SK-N-DZ (cell line): ENCODE measurements around the gene CADPS2.
"Not testable (repeated sequence)": the region's sequence is repeated elsewhere in the genome, so short reads cannot be mapped to it uniquely, and the experiment has no call there.

Source experiments
- DNase-seq: peaks from one replicate; pipeline ENCODE4 v3.0.0-alpha.2; 2015; ENCODE audit warnings: low spot score

The CADPS2 gene

GRCh38 chr7:122850528-122850927, 35.7 kb downstream of the CADPS2 start:
- no peak for DNase-seq

DNA sequence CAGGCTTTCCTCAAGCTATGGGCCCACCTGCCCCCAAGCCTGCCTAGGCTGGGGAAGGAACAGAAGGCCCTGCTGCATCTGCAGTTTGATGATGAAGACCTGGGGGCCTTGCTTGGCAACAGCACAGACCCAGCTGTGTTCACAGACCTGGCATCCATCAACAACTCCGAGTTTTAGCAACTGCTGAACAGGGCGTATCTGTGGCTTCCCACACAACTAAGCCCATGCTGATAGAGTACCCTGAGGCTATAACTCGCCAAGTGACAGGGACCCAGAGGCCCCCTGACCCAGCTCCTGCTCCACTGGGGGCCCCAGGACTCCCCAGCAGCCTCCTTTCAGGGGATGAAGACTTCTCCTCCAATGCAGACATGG, 36.3 kb downstream of the CADPS2 start:
- no peak for DNase-seq

- no peak for DNase-seq
Observed at GRCh38 chr7:122849322-122849956, 36.8 kb downstream of the CADPS2 start.

GRCh38 chr7:122847871-122848473, 38.3 kb downstream of the CADPS2 start:
- no peak for DNase-seq

DNA sequence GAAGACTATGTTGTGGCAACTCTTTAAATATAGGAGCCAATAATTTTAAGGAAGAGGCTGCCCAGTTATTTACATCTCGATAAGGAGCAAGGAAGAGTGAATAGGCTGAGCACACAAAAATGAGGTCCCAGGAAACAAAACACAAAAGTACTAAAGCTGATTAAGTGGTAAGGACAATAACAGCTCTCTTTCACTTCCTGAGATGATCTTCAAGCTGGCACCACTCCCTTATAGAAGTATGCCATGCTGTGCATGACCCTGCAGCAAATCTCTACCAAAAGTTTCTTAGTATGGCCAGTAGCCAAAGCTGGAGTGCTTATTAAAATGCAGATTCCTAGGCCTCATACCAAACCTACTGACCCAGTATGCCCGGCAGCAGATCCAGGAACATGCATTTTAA, 39.7 kb downstream of the CADPS2 start:
- no peak for DNase-seq

DNA sequence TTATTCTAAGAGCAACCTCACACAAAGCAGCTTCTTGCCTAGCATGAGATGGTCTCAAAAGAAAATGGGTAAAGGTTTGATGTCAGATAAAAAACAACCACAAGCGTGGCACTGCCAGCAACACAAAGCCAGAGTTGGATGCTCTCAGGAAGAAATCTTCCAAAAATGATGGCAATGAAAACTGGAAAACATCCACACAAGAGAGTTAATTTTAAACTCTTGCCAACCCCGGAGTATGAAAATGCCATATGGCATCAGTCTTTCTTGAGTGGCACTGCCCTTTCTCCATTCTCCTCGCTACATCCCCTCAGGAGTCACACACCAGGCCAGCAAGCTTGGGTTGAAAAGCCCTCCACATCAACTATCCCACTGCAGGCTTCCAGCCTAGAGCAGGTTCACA, 41.0 kb downstream of the CADPS2 start:
- no peak for DNase-seq

GRCh38 chr7:122844191-122844988, 41.9 kb downstream of the CADPS2 start:
- no peak for DNase-seq

DNA sequence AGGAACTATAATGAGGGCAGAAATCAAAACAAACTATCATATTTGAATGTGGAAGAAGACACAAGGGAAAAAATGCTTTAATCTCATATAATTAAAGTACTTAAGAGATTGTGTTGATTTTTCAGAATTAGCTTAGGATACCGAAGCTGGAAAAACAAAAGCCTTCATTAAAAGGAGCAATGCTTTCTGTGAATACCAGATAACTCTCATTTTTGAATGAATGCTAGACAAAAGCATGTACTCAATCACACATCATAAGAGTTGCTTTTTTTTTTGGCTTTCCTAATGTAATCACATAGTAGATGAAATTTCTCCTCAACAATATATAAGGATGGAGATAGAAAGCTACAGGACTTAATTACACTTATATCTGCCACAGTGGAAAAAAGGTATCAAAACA, 43.3 kb downstream of the CADPS2 start:
- no peak for DNase-seq

GRCh38 chr7:122836286-122836685, 50.0 kb downstream of the CADPS2 start:
- DNase-seq: not testable (repeated sequence)

- DNase-seq: peak; percentile 23
Observed at GRCh38 chr7:122834571-122834942, 51.7 kb downstream of the CADPS2 start.

DNA sequence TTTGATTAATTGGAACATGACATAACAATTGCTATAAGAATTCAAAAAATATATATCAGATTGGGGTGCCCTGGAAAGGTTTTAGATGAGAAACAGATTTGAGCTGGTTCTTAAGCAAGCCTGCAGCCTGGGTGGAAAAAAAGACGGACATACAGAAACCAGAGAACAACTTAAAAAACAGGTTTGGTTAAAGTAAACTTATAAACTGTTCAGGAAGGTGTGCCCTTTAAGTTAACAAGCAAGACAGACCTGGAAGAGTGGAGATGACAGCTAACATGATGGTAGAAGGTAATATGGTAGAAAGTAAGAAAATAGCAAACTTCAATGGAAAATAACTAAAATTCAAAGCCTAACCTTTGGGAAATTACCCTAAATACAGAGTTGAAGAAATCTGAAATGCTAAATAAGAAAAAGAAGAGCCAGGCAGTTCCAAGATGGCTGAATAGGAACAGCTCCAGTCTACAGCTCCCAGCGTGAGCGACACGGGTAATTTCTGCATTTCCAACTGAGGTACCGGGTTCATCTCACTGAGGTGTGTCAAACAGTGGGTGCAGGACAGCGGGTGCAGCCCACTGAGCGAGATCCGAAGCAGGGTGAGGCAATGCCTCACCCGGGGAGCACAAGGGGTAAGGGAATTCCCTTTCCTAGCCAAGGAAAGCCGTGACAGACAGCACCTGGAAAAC, 52.2 kb downstream of the CADPS2 start:
- peak; percentile 5 for DNase-seq

GRCh38 chr7:122831436-122831835, 54.8 kb downstream of the CADPS2 start:
- DNase-seq: no peak

- no peak for DNase-seq
Observed at GRCh38 chr7:122829962-122830361, 56.3 kb downstream of the CADPS2 start.

- no peak for DNase-seq
Observed at GRCh38 chr7:122827763-122828162, 58.5 kb downstream of the CADPS2 start.

GRCh38 chr7:122813845-122814244, 72.4 kb downstream of the CADPS2 start:
- no peak for DNase-seq

GRCh38 chr7:122803851-122804250, 82.4 kb downstream of the CADPS2 start:
- no peak for DNase-seq

GRCh38 chr7:122803323-122803722, 82.9 kb downstream of the CADPS2 start:
- no peak for DNase-seq

- no peak for DNase-seq
Observed at GRCh38 chr7:122802301-122802751, 83.9 kb downstream of the CADPS2 start.

- DNase-seq: no peak
Observed at GRCh38 chr7:122791959-122792545, 94.2 kb downstream of the CADPS2 start.

DNA sequence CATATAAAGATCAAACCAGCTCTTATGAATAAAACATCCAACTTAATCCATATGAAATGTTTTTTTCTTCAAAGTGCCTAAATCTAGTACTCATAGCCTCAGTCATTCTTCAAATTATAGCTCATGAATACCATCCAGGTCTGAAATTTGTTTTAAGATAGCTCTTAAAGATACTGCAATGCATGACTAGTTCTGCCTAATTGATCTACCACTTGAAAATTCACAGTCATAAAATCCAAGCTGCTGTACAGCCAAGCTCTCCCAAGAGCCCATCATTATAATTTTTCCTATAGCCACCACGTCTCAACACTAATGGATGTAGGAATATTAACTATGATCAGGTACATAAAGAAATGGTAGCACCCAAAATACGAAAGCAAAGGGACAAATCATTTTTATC, 95.7 kb downstream of the CADPS2 start:
- no peak for DNase-seq

- DNase-seq: no peak
Observed at GRCh38 chr7:122790132-122790531, 96.1 kb downstream of the CADPS2 start.

DNA sequence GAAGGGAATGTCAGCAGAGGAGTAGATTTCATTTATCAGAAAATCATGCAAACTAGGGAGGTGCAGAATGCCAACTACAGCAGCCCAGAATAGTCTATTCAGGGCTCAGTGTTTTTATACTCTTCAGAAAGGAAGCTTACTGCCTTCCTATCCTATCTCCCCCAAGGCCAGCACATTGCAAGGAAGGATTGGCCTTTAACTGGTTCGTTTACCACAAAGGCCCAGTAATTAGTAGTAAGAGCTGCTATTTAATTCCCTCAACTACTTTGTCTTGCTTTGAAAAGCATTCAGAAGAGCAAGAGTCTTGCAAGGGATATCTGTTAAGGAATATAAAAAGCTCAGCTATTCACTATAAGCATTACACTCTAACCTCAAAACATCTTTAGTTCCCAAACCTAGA, 97.1 kb downstream of the CADPS2 start:
- DNase-seq: no peak
